SW 1271 (cell line): ENCODE results near the gene GRM5.
"Not testable (repeated sequence)": the region's sequence is repeated elsewhere in the genome, so short reads cannot be mapped to it uniquely, and the experiment has no call there.

Experiments
- DNase-seq, 2 experiments: peaks; one replicate each; lab custom pipeline; 2025; lab: John Stamatoyannopoulos, UW

The GRM5 gene

GRCh38 chr11:88537613-88538012 lies 528.2 kb downstream of the GRM5 start:
- no peak for DNase-seq

DNA sequence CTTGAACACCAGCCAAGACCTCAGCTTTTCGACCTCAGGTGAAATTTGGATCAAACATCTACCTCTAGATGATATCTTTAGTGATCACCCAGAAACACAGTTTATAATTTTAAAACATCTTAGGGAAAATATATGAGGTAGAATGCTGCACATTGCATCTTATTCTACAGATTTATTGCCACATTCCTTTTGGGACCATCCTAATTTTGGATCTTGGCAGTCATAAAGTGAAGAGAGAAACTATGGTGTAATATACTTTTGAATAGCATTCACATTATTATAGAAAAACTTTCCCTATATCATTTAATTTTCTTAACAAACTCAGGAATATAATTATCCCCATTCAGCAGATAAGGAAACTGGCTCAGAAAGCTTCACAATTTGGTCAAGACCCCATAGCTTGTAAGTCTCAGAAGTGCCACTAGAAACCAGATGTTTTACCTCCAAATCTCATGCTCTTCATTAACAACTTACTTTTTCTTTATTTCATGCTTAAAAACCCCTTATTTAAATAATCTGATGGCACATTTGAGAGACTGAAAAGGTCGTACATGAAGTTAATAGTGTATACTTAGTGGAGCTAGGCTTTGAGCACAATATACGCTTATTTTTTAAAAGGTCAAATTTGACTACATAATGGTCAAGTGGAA lies 529.0 kb downstream of the GRM5 start:
- no peak for DNase-seq

- DNase-seq: peak; percentile 83 to 98
These were observed 529.8 kb downstream of the GRM5 start for GRCh38 chr11:88535916-88536547.

DNA sequence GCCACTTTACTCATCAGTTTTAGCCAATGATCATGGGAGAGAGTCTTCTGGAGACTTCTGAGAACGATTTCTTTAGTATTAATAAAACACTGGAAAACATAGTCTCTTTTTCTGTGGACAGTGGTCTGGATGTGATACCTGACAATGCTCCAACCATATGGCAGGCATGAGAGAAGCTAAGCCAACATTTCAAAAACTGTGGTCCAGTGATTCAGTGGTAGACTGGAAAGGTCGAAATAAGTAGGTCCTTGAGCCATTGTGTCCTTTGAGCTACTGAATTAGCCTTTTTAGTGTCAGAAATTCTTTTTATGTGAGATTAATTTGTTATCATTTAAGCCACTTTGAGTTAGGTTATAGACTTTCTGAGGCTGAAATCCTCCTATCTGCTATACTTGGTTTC lies 530.5 kb downstream of the GRM5 start:
- no peak for DNase-seq

- DNase-seq: not testable (repeated sequence)
These were observed 531.1 kb downstream of the GRM5 start for GRCh38 chr11:88534706-88535105.

DNA sequence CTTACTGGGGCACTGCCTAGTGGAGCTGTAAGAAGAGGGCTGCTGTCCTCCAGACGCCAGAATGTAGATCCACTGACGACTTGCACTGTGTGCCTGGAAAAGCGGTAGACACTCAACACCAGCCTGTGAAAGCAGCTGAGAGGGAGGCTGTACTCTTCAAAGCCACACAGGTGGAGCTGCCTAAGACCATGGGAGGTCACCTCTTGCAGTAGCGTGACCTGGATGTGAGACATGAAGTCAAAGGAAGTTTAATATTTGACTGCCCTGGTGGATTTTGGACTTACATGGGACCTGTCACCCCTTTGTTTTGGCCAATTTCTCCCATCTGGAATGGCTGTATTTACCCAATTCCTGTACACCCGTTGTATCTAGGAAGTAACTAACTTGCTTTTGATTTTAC lies 531.6 kb downstream of the GRM5 start:
- no peak for DNase-seq

- no peak for DNase-seq
These were observed 532.8 kb downstream of the GRM5 start for GRCh38 chr11:88533001-88533400.

DNA sequence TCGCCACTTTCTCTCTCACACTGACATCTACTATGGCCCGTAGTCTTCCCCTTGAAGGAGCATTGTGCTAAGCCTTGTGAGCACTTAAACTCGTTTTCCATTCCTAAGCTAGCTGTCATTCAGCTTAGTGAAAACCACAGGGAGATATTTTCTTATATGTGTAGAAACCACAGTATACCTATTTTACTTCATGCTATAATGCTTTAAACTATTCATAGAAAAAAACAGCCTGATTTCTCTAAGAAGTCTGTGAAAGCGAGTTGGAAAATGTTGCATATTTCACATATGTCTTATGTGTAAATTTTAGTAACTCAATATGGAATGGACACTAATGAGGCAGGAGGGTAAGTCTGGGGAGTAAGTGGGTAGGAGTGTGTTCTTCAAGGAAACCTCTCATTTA lies 534.0 kb downstream of the GRM5 start:
- no peak for DNase-seq

DNA sequence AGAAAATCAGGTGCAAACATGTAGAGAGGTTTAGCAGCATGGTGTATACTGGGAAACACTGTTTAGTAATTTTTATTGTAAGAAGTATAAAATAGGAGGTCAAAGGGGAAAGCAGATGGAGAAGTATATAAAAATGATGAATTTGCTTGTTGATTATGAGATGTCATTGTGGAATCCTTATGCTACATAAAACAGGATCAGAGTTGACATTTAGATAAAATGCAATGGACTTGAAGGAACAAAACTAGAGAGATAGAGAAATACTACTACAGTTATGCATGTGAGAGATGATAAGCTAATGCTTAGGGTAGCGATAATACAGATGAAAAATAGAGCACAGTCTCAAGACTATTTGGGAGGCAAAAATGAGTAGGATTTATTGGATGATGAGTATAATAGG lies 536.4 kb downstream of the GRM5 start:
- no peak for DNase-seq

GRCh38 chr11:88523386-88524071 lies 542.3 kb downstream of the GRM5 start:
- no peak for DNase-seq

DNA sequence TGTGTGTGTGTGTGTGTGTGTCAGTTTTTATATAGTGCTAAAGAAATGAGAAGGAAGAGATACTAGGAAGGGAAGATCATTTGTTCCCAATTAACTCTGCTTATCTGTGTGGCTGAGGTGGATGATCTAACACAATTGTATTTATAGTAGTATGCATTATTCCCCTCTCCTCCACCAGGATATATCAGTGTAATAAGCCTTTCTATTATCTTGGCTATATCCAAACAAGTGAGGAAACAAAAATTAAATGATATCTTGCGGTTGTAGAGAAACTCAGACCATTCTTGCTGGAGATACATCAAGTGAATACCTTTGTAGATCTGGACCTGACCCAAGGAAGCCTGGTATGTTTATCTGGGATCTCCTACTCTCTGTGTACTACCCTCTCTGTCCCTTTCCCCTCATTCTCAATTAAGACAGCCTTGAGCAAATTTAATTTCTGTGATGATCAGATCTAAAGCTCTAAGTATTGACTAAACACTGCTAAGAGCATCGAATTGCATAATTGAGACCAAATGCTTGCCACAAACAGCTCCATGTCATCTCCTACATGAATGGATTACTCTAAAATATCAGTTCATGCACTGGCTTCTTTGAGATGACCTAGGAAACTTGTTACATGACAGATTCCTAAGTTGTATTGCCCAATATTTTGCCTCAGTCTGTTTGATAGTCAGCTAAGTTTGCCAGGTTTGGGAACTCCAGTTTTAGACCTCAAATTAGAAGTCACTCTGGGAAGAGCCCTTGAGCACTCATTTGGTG lies 543.0 kb downstream of the GRM5 start:
- no peak for DNase-seq

GRCh38 chr11:88521799-88522201 lies 544.0 kb downstream of the GRM5 start:
- no peak for DNase-seq

GRCh38 chr11:88521399-88521798 lies 544.4 kb downstream of the GRM5 start:
- DNase-seq: no peak

DNA sequence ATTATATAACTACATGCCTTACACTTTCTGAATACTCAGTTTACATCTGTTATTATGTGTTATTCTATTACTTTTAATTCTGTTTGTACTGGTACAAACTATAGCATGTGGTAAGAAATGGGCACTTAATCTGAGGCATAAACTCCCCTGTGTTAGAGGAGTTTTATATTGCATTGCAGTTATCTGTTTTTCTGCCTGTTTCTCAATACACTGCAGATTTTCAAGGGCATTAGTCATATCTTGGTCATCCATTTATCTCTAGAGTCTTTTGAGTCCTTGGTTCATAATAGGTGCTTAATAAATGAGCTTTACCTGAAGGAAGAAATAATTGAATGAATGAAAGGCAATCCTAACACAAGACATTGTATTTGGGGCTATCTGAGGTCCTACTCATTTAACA lies 545.4 kb downstream of the GRM5 start:
- DNase-seq: no peak

DNA sequence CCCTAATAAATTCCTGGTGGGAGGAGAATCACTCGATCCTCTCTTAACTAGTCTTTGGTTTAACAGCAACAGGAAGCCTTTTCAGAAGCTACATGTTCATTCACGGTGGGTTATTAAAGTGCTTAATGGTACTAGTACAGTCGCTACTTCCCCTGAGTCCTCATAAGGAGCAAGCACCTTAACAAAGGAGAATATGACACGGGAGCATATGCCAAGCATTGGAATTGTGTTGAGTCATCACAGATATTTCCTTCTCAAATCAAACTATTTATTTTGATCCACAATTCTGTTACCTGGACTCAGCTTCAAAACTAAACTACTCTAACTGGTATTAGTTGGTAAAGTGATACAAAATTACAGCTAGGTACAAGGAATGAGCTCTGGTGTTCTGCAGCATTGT lies 550.8 kb downstream of the GRM5 start:
- no peak for DNase-seq

DNA sequence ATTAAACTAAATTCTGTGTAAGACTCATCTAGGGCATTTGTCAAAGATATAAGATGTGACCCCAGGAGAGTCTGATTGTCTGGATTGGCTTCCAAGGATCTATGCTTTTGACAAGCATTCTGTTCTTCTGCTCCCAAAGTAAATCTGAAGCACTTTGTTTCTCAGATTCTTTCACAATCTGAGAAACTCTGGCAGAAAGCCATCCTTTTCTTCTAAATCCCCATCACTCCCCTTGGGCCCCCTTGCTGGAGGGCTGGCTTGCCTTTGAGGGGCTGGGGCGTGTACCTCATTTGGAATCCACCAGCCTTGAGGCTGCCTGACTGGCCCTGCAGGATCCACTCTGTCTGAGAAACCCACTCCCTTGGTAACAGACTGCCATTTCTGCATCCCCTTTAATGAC lies 554.8 kb downstream of the GRM5 start:
- no peak for DNase-seq

GRCh38 chr11:88508759-88509581 lies 556.8 kb downstream of the GRM5 start:
- no peak for DNase-seq

- no peak for DNase-seq
These were observed 557.4 kb downstream of the GRM5 start for GRCh38 chr11:88508418-88508758.

DNA sequence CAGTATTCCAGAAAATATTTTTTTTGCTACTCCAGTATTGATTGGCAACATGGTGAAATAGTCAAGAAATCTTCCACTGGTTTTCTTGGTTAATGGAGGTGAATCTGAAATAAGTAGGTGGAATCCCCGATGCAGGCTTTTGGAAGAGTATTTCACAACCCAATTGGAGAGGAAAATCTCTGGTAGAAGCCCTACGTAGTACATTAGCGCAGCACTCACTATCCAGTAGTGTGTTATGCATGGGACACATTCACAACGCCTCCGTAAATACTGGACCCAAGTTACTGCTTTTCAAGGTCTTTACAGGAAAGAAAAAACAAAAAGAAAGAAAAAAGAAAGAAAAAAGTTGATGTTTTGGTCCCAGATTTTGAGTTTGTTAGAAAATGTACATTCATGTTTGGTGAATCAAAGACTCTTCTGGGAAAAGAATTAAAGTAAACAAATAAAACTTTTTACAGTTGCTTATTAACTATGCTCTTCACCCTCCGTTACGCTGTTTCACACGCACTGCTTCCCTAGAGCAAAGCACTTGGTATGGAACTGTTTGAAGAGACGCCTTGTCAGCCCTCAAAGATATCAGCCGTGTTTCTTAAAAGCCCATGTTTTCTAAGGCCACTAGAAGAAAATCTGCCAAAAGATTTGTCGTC lies 557.9 kb downstream of the GRM5 start:
- no peak for DNase-seq

DNA sequence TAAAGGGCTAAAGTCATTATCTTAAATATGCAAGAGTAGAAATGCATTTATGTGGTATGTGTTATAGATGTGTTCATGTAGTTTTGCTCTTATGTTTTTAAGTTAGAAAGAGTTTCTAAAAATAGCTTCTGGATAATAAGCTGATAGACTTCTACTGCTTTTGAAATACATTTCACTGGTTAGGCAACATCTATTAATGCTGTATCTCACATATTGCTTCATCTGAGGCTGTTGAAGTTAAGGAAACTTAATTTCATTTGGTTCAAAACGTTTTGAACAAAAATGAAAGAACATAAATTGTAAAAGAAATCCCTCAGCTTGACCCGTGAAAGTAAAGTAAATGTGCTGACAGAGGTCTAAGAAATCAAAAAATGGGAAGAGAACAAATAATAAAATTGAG lies 564.2 kb downstream of the GRM5 start:
- no peak for DNase-seq

- DNase-seq: no peak
These were observed 569.9 kb downstream of the GRM5 start for GRCh38 chr11:88495836-88496235.
